GM12874 (cell line): ENCODE results near the gene ZC3HAV1.

Experiments used
- CTCF ChIP-seq: IDR thresholded peaks from 2 replicates; pipeline ENCODE4 v1.5.1; 2011; ENCODE audit warnings: low read depth, mild to moderate bottlenecking, control low read depth, low read length, moderate library complexity; ENCODE audit not compliant: insufficient read depth

ZC3HAV1 gene

GRCh38 chr7:139004321-139005090, 105.0 kb downstream of the ZC3HAV1 start:
- TF ChIP-seq CTCF = no peak

- no peak for TF ChIP-seq CTCF
Measured at GRCh38 chr7:138999414-138999813, 110.1 kb downstream of the ZC3HAV1 start.
